NCI-H226 (cell line): ENCODE data around the gene HAVCR2.

Experiments used
- DNase-seq: peaks from one replicate; pipeline ENCODE4 v3.0.0-alpha.2; 2015

Gene HAVCR2

DNA sequence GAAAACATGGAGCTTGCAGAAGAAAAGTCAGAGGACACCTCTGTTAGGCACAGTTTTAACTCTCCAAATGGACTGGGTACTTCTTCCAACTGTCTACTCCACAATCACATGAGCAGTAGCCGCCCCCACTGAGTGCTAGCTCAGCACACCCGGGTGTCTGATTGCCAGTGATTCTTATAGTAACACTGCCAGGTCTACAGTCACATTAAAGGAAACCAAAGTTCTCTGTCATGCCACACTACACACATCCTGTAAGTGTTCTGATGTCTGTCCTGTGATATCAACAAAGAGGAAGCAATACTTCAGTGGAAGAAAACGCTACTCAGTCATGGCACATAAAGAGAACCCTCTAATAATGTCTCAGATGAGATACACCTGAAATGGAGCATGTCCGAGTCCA lies at the start of gene HAVCR2:
TSS of gene HAVCR2 (minus strand) at position 69 of the 400 bp plus-strand sequence. CDS start at position 8, 61 bp downstream.
- DNase-seq: no peak

DNA sequence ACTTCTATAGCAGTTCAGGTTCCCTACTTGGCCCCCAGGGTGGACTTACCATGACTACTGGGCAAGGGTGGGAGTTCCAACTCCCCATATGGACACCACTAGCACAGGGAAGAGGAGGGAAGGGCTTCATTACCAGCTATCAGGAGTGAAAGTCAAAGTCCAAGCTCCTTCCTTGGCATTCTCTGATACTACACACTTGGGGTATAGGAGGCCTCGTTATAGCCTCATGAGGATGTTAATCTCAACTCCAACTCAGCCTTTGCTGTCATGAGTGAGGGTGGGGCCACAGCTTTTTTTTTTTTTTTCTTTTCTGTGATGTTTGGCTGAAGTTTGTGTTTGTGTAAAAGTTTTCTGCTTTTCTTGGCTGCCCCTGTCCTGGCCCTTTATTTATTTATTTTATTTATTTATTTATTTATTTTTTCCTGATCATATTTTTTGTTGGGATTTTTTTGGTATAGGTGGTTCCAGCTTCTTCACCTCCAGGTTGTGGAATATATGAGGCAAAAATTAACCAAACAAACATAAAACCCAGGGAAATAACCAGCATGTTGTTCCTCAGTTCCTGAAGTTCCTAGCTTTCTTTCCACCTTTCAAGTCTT lies 48.5 kb upstream of the HAVCR2 start:
- no peak for DNase-seq

DNA sequence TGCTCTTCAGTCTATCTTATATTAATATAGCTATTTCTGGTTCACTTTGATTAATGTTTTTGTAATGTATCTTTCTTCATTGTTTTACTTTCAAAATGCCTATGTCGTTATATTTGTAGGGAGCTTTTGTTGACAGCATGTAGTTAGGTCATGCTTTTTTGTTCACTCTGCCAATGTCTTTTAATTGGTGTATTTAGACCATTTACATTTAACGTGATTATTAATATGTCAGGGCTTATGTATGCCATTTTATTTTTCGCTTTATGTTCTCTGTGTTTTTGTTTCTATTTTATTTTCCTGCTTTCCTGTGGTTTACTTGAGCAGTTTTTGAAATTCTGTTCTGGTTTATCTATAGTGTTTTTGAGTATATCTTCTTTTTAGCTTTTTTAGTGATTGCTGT lies 46.5 kb upstream of the HAVCR2 start:
- DNase-seq: no peak

DNA sequence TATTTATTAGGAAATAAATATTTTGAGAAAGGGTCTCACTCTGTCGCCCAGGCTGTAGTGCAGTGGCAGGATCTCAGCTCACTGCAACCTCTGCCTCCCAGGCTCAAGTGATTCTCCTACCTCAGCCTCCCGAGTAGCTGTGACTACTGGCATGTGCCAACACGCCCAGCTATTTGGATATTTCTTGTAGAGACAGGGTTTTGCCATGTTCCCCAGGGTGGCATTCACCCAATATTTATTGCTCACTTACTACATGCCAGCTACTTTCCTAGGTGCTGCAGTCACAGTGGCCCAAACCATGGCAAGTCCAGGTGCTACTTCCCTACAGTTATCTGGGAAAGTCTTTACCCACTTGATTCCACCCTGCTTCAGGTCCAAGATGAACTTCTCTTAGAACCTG lies 42.2 kb upstream of the HAVCR2 start:
- DNase-seq: no peak

DNA sequence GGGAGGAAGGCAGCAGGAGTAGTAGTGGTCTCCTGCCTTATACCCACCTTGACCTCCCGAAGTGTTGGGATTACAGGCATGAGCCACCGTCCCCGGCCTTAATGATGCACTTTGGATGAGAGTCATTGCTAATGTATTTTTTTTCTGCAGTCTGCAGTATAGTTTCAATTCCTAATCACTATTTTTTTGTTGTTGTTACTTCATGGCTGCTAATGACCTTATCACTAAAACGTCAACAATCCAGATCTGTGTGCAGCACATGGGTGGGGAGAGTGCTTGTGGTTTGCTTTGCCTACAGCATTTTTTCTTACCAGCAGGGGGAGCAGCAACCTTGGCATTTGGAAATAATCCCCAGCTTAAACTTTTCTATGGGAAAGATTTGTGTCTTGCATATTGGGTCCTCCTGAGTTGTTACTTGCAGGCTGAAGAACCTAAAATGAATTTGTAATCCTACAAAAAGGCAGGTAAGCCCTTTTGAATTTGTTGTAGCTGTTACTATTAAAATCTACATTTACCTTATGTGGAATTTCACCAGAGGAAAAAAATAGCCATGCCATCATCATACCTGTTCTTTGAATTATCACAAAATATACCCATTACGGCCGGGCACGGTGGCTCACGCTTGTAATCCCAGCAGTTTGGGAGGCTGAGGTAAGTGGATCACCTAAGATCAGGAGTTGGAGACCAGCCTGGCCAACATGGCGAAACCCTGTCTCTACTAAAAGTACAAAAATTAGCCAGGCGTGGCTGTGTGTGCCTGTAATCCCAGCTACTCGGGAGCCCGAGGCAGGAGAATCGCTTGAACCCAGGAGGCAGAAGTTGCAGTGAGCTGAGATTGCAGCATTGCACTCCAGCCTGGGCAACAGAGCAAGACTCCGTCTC lies 40.1 kb upstream of the HAVCR2 start:
- peak; percentile 28 for DNase-seq

DNA sequence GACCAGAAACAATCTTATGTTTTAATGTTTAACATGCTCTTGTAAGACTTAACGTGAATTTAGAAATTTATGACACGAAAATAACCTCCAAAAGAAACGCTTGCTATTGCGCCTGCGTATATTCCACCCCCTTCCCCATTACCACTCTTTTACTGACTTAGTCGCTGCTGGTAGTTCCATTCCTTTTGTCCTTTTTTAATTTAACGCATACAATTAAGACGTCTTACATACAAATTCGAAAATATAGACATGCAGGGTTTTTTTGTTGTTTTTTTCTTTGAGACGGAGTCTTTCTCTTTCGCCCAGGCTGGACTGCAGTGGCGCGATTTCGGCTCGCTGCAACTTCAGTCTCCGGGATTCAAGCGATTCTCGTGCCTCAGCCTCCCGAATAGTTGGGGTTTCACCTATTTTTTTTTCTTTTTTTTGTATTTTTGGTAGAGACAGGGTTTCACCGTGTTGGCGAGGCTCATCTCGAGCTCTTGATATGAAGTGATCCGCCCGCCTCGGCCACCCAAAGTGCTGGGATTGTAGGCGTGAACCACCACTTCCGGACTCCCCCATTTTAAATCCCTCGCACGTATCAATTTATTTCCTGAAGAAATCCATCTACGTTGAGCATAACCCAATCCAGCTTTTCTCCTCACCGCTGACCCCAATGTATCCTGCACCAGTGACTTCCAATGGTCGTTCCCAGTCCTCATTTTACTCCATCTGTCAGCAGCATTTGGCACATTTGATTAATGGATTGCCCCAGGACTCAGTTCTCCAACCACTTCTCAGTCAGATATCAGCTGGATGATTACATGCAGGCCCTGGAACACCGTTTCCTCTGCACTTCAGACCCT lies 34.5 kb upstream of the HAVCR2 start:
- peak; percentile 16 for DNase-seq

DNA sequence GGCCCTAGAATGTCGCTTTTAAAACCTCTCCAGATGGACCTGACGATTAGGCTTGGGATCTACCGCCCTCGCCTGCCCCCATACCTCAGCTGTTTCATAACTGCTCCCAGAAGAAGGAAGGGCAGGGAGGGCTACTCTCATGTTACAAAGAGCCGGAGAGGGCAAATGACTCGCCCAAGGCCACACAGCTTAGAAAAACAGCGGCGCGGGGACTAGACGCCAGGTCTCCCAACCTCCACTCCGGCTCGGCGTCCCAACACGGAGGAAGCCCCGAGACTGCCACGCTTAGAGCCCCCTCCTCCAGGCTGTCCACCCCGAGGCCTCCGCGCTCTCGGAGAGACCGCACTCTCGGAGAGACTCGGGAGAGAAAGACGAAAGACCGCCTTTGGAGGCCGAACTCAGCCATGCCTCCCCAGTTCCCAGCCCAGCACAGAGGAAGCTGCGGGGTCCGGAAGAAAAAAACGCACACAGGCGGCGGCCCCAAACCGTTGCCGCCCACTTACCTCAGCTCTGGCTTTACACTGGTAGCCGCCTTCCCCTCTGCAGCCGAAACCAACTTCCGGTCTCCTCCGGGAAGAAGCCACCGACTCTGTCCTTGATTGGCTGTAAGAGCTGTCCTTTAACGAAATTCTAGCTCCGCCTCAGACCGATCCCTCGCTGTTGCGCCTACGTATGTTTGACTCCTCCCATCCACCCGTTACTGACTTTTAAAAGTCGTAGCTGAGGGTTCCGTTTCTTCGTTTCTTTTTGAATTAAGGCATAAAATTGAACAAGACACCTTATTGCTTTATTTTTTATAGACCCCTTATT lies 33.7 kb upstream of the HAVCR2 start, which contains the start of gene MED7:
TSS of gene MED7 (minus strand) at position 549 of the 810 bp plus-strand sequence. CDS start 3,434 bp downstream, outside the sequence.
- DNase-seq: peak; percentile 98

DNA sequence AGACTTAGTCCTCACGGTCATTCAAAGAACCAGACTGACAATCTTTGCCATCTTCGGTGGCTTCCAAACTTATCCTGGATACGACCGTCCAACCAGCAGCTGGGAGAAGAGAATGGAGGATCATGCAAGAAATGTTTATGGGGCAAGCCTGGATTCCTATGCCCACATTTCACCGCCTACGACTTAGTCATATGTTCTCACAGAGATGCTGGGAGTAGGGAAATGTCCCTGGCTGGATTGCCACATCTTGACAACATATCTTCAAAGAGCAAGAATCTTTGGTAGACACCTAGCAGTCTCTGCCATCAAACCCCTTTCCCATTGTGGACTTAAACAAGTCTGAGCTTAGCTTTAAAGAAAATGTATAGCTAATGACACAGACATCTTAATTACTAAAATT lies 28.8 kb upstream of the HAVCR2 start:
- DNase-seq: no peak

DNA sequence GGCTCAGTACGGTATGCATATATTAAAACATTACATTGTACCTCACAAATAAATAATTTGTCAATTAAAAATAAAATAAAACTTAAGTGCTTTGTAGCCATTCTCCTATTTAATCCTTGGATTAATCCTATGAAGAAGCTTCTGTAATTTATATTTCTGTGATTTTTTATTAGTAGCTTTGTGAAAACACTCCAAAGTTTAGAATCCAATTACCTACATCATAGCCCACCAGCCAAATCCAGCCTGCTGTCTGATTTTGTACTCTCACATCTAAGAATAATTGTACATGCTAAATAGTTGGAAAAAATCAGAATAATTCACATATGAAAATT lies 23.4 kb upstream of the HAVCR2 start:
- no peak for DNase-seq

DNA sequence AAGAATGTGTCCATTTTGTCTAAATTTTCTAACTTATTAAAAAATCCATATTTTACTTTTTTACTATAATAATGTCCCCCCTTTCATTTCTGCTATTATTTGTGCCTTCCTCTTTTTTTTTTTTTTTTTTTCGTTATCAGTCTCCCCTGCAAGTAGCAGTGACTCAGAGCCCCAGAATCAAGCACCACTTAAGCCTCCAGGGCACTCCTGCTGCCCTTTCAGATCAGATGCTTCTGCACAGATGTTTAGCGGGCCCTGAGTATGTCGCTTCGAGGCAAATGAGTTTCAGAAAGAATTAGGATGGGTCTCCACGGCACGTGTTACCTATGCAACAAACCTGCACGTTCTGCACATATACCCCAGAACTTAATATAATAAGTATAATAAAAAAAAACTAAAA lies 22.1 kb upstream of the HAVCR2 start:
- peak; percentile 37 for DNase-seq

DNA sequence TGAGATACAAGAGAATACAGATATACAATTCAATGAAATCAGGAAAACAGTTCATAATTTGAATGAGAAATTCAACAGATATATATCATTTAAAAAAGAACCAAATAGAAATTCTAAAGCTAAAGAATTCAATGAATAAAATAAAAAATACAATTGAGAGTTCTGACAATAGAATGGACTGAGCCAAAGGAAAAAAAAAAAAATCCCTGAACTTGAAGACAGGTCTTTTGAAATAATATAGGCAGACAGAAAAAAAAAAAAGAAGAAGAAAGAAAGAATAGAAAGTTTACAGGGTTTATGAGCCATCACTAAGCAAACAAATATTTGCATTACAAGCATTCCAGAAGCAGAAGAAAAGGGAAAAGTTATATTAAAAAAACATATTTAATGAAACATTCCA lies 12.9 kb upstream of the HAVCR2 start:
- DNase-seq: no peak

DNA sequence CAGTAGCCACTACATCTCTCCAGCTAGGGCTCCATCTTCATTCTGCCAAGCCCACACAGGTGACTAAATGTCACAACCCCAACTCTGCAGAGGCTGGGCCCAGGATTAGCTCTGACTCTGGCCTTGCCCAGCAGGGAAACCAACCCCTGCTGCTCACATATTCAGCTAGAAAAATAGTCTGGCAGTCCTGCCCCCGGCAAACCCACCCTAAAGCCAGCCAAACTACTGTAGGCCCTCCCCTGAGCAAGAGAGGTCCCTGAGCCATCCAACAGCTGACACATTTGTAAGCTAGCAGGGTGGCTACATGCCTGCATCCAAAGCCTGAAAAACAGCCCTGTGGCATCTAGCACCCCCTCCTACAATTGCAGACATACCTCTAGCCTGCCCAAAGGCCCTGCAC lies 11.3 kb upstream of the HAVCR2 start:
- no peak for DNase-seq

DNA sequence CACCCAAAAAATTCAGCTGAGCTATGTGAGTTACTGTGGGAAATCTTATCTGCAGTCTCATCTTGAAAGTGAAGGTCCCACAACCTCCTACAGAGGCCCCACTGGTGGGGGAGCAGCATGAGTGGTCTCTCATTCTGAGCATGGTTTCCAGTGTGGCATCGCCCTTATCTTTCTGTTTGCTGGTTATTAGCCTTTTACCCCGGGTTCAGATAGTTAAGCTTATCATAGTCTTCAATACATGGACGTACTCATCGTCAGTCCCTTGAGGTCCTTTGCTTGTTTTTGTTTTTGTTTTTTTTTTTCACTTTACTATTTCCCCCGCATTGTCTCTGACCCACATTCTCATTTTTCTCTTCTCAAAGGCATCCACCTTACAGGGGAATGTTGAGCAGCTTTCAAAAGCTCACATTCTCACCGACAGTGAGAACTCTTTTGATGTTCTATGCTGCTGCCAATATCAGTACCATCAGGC lies 7.7 kb upstream of the HAVCR2 start:
- DNase-seq: no peak

DNA sequence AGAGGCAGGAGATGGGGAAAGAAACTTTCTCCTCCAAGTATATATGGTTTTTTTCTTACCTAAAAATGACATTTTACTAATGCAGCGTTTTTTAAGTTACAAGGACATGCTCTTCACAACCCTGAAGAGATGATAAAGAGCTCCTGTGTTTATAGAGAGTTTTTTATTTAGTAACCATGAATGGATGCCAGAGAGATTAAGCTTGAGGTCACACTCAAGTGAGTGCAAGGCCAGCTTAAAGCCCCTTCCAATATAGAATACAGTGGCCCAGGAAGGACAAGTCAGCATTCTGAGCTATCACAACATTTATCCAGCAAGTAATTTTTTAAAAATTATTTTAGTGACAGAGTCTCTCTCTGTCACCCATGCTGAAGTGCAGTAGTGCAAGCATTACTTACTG lies 6.7 kb upstream of the HAVCR2 start:
- DNase-seq: no peak

DNA sequence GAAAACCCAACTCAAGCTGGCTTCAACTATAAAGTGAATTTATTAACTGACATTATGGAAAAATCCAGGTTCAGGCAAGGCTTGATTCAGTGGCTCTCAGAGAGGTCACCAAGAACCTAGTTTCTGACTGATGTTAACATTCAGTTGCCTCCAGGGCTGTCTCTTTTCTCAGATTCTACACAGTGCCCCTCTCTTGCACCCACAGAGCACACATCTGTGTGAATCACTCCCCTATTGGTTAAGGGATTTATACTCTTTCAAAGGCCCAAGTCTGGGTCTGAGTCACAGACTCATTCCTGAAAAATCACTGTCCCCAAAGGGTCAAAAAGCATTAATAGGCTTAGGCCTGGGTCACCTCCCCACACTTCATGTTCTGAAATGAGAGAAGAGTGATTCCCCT lies 6.2 kb upstream of the HAVCR2 start:
- no peak for DNase-seq

DNA sequence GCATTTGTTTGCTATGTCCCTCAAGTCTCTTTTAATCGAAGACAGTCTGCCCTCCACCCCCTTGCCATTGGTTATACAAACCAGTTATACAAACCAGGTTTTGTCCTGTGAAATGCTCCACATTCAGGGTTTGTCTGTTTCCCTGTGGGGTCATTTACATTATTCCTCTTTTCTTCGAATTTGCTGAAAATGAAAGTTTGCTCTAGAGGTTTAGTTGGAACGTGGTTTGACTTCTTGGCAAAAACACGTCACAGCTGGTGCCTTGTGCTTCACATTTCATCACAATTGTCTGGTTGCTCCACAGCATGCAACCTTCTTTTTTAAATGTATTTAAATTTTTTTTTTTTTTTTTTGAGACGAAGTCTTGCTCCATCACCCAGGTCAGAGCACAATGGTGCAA lies 4.2 kb upstream of the HAVCR2 start:
- DNase-seq: no peak

DNA sequence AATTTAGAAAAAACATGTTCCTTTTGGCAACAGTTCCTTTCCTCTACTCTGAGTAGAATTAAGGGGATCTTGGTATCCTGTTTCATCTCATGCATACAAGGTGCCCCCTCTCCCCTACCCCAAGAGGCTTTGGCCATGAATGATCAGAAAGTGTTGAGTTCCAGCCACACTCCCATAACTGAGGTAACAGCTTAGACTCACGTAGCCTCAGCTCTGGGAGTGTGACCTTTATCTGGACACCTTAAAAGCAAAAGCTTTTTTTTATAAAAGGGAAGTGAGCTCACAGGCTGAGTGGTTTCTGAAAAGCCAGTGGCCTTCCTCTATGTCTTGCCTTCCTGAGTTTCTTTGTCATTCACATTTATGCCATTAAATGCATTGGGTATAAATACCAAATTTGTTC lies 900 bp upstream of the HAVCR2 start:
- DNase-seq: no peak

DNA sequence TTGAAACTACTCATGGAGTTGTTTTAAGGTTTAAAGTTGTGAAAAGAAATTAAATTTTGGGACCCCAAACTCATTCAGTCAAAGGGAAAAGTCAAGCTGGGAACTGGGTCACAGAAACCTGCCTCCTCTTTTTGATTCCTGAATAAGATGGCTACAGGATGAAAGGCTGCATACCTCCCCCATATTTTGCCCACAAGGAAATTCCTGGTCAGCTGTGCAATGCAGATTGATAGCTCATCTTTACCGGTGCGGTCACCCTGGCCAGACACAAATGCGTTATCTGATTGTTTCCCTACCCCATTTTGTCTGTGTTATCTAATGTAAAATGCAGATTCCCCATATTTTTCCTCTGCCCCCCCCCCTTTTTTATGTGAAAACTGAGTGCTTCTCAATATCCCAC lies 1.3 kb downstream of the HAVCR2 start:
- DNase-seq: no peak

DNA sequence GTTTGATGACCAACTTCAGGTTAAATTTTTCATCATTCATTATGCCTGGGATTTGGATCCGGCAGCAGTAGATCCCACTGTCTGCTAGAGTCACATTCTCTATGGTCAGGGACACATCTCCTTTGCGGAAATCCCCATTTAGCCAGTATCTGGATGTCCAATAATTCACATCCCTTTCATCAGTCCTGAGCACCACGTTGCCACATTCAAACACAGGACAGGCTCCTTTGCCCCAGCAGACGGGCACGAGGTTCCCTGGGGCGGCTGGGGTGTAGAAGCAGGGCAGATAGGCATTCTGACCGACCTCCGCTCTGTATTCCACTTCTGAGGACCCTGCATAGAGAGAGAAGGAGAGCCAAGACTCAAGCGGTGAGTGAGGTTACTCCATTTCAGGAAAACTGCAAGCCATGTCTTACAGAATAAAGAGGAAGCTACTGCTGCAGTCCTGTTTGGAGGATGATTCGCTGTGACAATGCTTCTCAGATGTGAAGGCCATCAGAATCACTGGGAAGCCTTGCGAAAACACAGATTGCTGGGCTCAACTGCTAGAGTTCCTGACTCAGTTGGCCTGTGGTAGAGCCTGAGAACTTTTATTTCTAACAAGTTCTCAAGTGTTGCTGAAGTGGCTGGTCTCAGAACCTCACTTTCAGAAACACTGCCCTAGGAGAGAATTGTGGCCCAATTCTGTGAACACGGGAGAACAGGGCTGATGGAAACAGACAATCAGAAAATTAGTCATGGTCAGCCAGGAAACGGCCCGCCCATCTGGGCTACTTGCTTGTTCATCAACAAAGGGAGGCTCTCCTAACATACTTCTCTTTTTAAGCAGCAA lies 2.0 kb downstream of the HAVCR2 start:
- DNase-seq: no peak

DNA sequence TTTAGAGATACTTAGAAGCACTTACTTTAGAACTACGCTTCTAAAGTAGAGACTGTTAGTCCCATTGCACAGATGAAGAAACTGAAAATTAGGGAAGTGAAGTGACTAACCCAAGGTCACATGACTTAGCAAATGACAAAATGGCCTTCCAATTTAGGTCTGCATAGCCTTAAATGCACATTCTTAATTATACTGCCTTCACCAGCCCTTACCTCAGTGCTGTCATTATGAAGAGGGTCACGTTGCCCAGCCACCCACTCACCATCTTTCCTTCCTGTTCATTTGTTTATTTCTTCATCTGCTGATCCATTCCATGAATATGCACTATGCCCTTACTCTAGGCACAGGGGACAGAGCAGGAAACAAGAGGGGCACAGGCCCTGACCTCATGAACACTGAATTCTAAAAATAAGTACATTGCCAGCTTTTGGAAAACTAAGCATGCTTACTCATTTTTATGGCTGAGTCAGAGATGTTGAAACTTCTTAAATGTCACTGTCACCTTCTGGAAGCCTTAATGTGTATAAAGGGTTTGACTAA lies 8.6 kb downstream of the HAVCR2 start:
- no peak for DNase-seq

DNA sequence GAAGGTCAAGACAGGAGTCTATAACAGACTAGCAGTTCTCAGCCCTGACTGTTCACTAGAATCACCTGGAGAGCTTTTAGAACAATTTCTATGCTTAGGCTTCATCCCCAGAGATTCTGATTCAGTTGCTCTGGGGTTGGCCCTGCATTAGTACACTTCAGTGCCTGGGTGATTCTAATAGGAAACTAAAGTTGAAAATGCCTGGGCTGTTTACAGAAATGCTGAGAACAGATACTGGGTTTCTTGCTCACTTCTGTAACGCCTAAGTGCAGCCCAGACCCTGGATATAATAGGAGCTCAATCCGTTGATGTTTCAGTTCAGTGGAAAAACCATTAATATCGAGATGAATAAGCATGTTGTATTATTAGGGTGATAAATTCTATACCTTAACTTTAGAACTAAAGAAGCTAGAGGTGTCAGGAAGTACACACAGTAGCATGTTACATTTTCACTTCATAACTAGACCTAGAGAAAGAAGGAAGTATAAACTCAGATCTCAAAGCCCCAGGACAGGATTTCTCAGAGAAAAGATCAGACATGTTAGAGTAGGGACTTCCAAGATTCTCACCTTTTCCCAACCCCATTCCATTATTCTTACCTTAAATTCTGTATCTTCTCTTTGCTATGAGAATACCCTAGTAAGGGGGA lies 20.4 kb downstream of the HAVCR2 start:
- no peak for DNase-seq
